ENCODE measurements around the gene IDUA. TPM values are rescaled to one million over a fixed set of nuclear protein-coding genes. Genes with fewer than 3 reads are reported as not detected.
A peak's percentile ranks its signal among the peaks of the same experiment; 100 is the strongest.

The IDUA gene
- polyA plus RNA-seq, 3 donors = 6.4 to 64.4 (median 8.5) TPM

DNA sequence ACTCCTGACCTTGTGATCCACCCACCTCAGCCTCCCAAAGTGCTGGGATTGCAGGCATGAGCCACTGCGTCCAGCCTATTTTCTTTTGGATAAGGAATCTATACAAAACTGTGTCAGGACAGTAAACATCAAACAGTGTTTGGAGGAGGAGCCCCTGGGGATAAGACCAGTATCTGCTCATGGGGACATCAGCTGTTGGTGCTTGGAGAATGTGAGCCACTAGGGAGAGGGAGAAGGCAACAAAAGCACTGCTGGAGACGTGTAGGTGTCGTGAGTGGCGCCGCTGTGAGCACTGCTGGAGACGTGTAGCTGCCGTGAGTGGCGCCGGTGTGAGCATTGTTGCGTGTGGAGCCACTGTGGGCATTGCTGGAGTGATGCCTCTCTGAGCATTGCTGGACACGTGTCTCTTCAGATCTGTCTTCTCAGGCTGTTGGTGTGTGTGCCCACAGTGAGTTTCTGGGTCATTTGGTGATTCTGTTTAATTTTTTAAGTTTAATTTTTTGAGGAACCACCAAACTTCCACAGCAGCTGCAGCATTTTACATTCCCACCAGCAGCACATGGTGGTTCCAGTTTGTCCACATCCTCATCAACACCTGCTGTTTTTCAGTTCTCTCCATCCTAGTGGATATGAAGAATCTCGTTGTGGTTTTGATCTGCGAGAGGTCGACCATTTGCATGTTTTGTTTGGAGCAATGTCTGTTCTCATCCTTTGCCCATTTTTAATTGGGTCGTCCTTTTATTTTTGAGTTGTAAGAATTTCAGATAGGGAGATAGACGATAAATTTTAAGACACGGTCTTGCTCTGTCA lies 32.4 kb upstream of the IDUA start:
- no peak for DNase-seq
- no peaks in the 10 kb centered on the region for H3K79me2 ChIP-seq (ENCODE audit: insufficient read depth, low read length)
- no peaks in the 10 kb centered on the region for H3K4me1 ChIP-seq (ENCODE audit: control insufficient read depth in 1 of 2, insufficient read depth in 2 of 2, low read length in 2 of 2)
- H3K4me3 ChIP-seq (replicated peaks in 1 of 3; ENCODE audit: low read depth in 2 of 3, low read length in 3 of 3) = no peak overlapping the region
- WGBS (ENCODE audit: insufficient coverage) = 99% methylated on average over 10 of the region's 17 CpGs
- H3K9ac ChIP-seq (ENCODE audit: insufficient read depth, low read length, poor library complexity, severe bottlenecking) = no peak overlapping the region
- H3K27me3 Mint-ChIP-seq (ENCODE audit: low read depth in 3 of 3) = no peaks in the 10 kb centered on the region
- peaks cover 17% of the 10 kb centered on the region for H4K20me1 ChIP-seq (ENCODE audit: insufficient read depth, low read length)
- intact Hi-C loops (cut with micrococcal nuclease) = no loop called here
- no peaks in the 10 kb centered on the region for H3K4me1 Mint-ChIP-seq
- H2AFZ ChIP-seq (ENCODE audit: insufficient read depth, low read depth, low read length, poor library complexity, severe bottlenecking) = no peak overlapping the region
- H3K4me2 ChIP-seq (replicated peaks; ENCODE audit: extremely low read depth, low read length, poor library complexity, severe bottlenecking) = no peak overlapping the region
- no peaks in the 10 kb centered on the region for H3K9me3 ChIP-seq (replicated peaks in 1 of 2; ENCODE audit: control insufficient read depth in 1 of 2, insufficient read depth in 1 of 2, low read length in 2 of 2)
- no peak overlapping the region for H3K4me3 Mint-ChIP-seq
- no peak overlapping the region for H3K27ac ChIP-seq (ENCODE audit: low read depth in 1 of 2, low read length in 2 of 2)
- H3K27me3 ChIP-seq (ENCODE audit: control insufficient read depth in 2 of 2, insufficient read depth in 2 of 2, low read length in 2 of 2) = no peaks in the 10 kb centered on the region
- H3K36me3 Mint-ChIP-seq = peaks cover 50 to 79% of the 10 kb centered on the region in 2 donors
- H3K27ac Mint-ChIP-seq = peak overlapping the region in 1 of 7 donors; percentile 2
- TF ChIP-seq, protein P1, sequence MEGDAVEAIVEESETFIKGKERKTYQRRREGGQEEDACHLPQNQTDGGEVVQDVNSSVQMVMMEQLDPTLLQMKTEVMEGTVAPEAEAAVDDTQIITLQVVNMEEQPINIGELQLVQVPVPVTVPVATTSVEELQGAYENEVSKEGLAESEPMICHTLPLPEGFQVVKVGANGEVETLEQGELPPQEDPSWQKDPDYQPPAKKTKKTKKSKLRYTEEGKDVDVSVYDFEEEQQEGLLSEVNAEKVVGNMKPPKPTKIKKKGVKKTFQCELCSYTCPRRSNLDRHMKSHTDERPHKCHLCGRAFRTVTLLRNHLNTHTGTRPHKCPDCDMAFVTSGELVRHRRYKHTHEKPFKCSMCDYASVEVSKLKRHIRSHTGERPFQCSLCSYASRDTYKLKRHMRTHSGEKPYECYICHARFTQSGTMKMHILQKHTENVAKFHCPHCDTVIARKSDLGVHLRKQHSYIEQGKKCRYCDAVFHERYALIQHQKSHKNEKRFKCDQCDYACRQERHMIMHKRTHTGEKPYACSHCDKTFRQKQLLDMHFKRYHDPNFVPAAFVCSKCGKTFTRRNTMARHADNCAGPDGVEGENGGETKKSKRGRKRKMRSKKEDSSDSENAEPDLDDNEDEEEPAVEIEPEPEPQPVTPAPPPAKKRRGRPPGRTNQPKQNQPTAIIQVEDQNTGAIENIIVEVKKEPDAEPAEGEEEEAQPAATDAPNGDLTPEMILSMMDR (IDR thresholded peaks at IDR 0.05) = no peak
- peaks cover 46 to 82% of the 10 kb centered on the region in 2 donors for H3K36me3 ChIP-seq (replicated peaks in 1 of 2; ENCODE audit: control insufficient read depth in 1 of 2, insufficient read depth in 2 of 2, low read length in 2 of 2)
- peaks cover 0 to 6% (median 0%) of the 10 kb centered on the region in 7 donors for H3K9me3 Mint-ChIP-seq

GRCh38 chr4:955161-955921 lies 31.5 kb upstream of the IDUA start:
- WGBS (ENCODE audit: insufficient coverage) = 95% methylated on average over 25 of the region's 33 CpGs
- no peaks in the 10 kb centered on the region for H3K4me1 Mint-ChIP-seq
- DNase-seq = no peak

More at GRCh38 chr4:955161-955921, 31.5 kb upstream of the IDUA start:
- TF ChIP-seq, protein P1 (IDR thresholded peaks at IDR 0.05) = no peak
- Mint-ChIP-seq H3K9me3 (peaks cover 0 to 6% (median 0%) of the 10 kb centered on the region in 7 donors), H3K27me3 (ENCODE audit: low read depth in 3 of 3) (no peaks in the 10 kb centered on the region), H3K4me3 (no peak overlapping the region), H3K36me3 (peaks cover 46 to 80% of the 10 kb centered on the region in 2 donors), H3K27ac (no peak overlapping the region)
- no peak overlapping the region for H3K27ac ChIP-seq (ENCODE audit: low read depth in 1 of 2, low read length in 2 of 2)
- no peaks in the 10 kb centered on the region for H3K9me3 ChIP-seq (replicated peaks in 1 of 2; ENCODE audit: control insufficient read depth in 1 of 2, insufficient read depth in 1 of 2, low read length in 2 of 2)
- peaks cover 18% of the 10 kb centered on the region for H4K20me1 ChIP-seq (ENCODE audit: insufficient read depth, low read length)
- H3K4me2 ChIP-seq (replicated peaks; ENCODE audit: extremely low read depth, low read length, poor library complexity, severe bottlenecking) = no peak overlapping the region
- H2AFZ ChIP-seq (ENCODE audit: insufficient read depth, low read depth, low read length, poor library complexity, severe bottlenecking) = no peak overlapping the region
- H3K9ac ChIP-seq (ENCODE audit: insufficient read depth, low read length, poor library complexity, severe bottlenecking) = no peak overlapping the region
- H3K79me2 ChIP-seq (ENCODE audit: insufficient read depth, low read length) = no peaks in the 10 kb centered on the region
- intact Hi-C loops (cut with micrococcal nuclease) = no loop called here
- peaks cover 44 to 91% of the 10 kb centered on the region in 2 donors for H3K36me3 ChIP-seq (replicated peaks in 1 of 2; ENCODE audit: control insufficient read depth in 1 of 2, insufficient read depth in 2 of 2, low read length in 2 of 2)
- H3K27me3 ChIP-seq (ENCODE audit: control insufficient read depth in 2 of 2, insufficient read depth in 2 of 2, low read length in 2 of 2) = no peaks in the 10 kb centered on the region
- no peaks in the 10 kb centered on the region for H3K4me1 ChIP-seq (ENCODE audit: control insufficient read depth in 1 of 2, insufficient read depth in 2 of 2, low read length in 2 of 2)
- H3K4me3 ChIP-seq (replicated peaks in 1 of 3; ENCODE audit: low read depth in 2 of 3, low read length in 3 of 3) = no peak overlapping the region
